Measurements from ENCODE around the gene USP37.

USP37 gene

DNA sequence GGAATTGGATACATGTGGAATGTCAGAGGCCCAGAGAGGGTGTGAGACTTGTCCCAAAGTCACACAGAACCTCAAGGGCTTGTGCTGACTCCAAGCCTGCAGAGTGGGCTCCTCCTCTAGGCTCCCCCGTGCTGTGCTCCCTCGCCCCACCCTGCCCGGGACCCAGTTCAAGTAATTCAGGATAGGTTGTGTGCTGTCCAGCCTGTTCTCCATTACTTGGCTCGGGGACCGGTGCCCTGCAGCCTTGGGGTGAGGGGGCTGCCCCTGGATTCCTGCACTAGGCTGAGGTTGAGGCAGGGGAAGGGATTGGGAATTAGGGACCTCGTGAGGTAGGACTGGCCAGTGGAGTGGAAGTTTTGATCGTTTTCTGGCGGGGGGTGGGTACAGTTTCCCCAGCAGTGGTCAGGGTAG is 165.7 kb downstream of the USP37 start:
- no peak for DNase-seq (ENCODE audit: low spot score)

GRCh38 chr2:218401890-218402289 is 166.3 kb downstream of the USP37 start:
- DNase-seq (ENCODE audit: low spot score), result no peak

DNA sequence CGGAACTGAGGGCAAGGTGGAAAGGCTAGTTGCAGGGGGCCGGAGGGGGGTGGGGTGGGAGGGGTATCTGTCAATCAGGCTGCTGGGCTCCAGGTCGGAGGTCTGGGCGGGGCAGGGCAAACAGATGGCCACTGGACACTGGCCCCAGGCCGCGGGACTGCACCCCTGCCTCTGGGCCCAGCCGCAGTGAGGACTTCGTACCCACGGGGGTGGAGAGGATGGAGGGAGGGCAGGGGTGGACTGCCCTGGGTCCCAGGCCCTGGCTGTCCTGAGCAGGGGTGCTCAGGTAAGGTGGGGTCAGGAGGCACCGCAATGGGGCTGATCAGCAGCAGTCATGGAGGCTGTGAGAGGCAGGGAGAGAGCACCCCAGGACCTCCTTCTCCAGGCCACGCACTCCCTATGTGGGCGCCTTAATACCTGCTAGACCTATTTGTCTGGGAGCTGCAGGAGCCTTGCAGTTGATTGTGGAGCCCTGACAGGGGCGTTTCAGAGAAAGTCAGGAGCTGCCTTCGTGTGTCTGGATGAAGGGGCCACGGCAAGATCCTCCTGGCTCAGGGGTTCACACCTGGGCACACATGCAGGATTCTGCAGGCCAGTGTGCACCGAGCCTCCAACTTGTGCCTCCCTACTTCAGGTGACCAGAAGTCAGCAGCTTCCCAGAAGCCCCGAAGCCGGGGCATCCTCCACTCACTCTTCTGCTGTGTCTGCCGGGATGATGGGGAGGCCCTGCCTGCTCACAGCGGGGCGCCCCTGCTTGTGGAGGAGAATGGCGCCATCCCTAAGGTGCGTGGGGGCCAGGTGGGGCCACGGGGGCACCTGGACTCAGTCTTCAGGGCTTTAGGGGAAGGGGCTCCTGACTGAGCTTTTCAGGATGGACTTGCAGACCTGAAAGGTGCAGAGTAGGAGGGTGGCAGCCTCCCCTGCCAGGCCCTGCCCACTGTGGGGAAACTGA is 166.9 kb downstream of the USP37 start:
- no peak for DNase-seq (ENCODE audit: low spot score)
